Endothelial cell of umbilical vein (primary cell): Measurements from ENCODE around the gene BCL7A. TPM values are rescaled to one million over a fixed set of nuclear protein-coding genes. Genes with fewer than 3 reads are reported as not detected.

ENCODE experiments used
- BruUV-seq: library from RNA; stranded (reverse); fragments of 400-500 nt; replicated peaks from 2 replicates; lab custom pipeline; 2021; lab: Mats Ljungman, UMichigan
- CTCF ChIA-PET: fragments of 300-600, 350-600 bp; sonication (Branson Sonifier 250); formaldehyde crosslinking; loops from one replicate; lab custom pipeline; 2021; ENCODE audit warnings: antibody characterized with exemption, inconsistent platforms; lab: Charles Lee
- POLR2A ChIA-PET: fragments of 300-600, 350-600 bp; sonication (Branson Sonifier 250); formaldehyde crosslinking; loops from one replicate; lab custom pipeline; 2021; ENCODE audit warnings: antibody characterized with exemption, inconsistent platforms; lab: Charles Lee
- DNase-seq: peaks from one replicate; pipeline ENCODE4 v3.0.0-alpha.2; 2011; ENCODE audit warnings: low read depth, low spot score
- FAIRE-seq: peaks from 2 replicates; lab custom pipeline; 2011; peaks lifted over from hg19 to GRCh38; lab: Jason Lieb, UNC
- H2AFZ ChIP-seq: 2 replicates; pipeline ENCODE4 v1.6.0; 2012; ENCODE audit warnings: low read depth, low read length, control low read depth, inconsistent platforms
- H3K27ac ChIP-seq: 2 replicates; pipeline ENCODE4 v1.5.1; 2011; ENCODE audit warnings: low read depth, mild to moderate bottlenecking, control low read depth, low read length, moderate library complexity; ENCODE audit not compliant: insufficient read depth
- H3K27me3 ChIP-seq, 2 experiments: 2 replicates each; pipeline versions ENCODE4 v1.6.0 to v1.6.1; 2011; ENCODE audit warnings: low read length in 2 of 2, mixed read lengths in 1 of 2; ENCODE audit not compliant: control insufficient read depth in 2 of 2, insufficient read depth in 2 of 2
- H3K36me3 ChIP-seq, 2 experiments: 2 replicates in 1 of 2; 3 replicates in 1 of 2; pipeline ENCODE4 v1.5.1; 2011; ENCODE audit warnings: low read length in 2 of 2, mild to moderate bottlenecking in 1 of 2, moderate library complexity in 1 of 2; ENCODE audit not compliant: control insufficient read depth in 2 of 2, insufficient read depth in 2 of 2; ENCODE audit errors: extremely low read depth in 1 of 2
- H3K4me1 ChIP-seq: 3 replicates; pipeline ENCODE4 v1.5.1; 2011; ENCODE audit warnings: mild to moderate bottlenecking, low read length; ENCODE audit not compliant: control insufficient read depth, insufficient read depth; ENCODE audit errors: extremely low read depth
- H3K4me2 ChIP-seq: 2 replicates; pipeline ENCODE4 v1.6.1; 2011; ENCODE audit warnings: low read length, control low read depth, mixed read lengths; ENCODE audit not compliant: insufficient read depth
- H3K4me3 ChIP-seq, 3 experiments: fragments of 200-600 bp in 1 of 3; sonication (generic), shearing (Covaris generic) in 1 of 3; replicated peaks in 1 of 3; 2 replicates each; pipeline ENCODE4 v1.5.1; 2011 to 2016; ENCODE audit warnings: control low read depth in 3 of 3, low read length in 3 of 3, mild to moderate bottlenecking in 2 of 3, inconsistent platforms in 1 of 3, low read depth in 1 of 3, moderate library complexity in 1 of 3; ENCODE audit not compliant: insufficient read depth in 1 of 3
- H3K79me2 ChIP-seq: 2 replicates; pipeline ENCODE4 v1.6.0; 2012; ENCODE audit warnings: low read length, inconsistent platforms; ENCODE audit not compliant: control insufficient read depth, insufficient read depth
- H3K9ac ChIP-seq: replicated peaks from 2 replicates; pipeline ENCODE3; 2011; ENCODE audit warnings: low read length, control low read depth; ENCODE audit not compliant: insufficient read depth; ENCODE audit errors: extremely low read depth
- H3K9me1 ChIP-seq: replicated peaks from 3 replicates; pipeline ENCODE4 v1.6.0; 2011; ENCODE audit warnings: mild to moderate bottlenecking, low read length; ENCODE audit not compliant: control insufficient read depth, insufficient read depth; ENCODE audit errors: extremely low read depth
- H3K9me3 ChIP-seq: replicated peaks from 2 replicates; pipeline ENCODE4 v1.5.1; 2012; ENCODE audit warnings: low read length, inconsistent platforms; ENCODE audit not compliant: control insufficient read depth, insufficient read depth
- H4K20me1 ChIP-seq: replicated peaks from 2 replicates; pipeline ENCODE3; 2011; ENCODE audit warnings: mild to moderate bottlenecking, low read length; ENCODE audit not compliant: control insufficient read depth, insufficient read depth; ENCODE audit errors: extremely low read depth
- EZH2 ChIP-seq: IDR thresholded peaks from 2 replicates; pipeline ENCODE4 v1.6.1; 2012; ENCODE audit warnings: borderline replicate concordance, low read depth, mild to moderate bottlenecking, moderate library complexity, low read length, inconsistent platforms; ENCODE audit not compliant: severe bottlenecking
- FOS ChIP-seq: IDR thresholded peaks from 2 replicates; pipeline ENCODE4 v1.6.1; 2011; ENCODE audit warnings: mild to moderate bottlenecking, low read length, moderate library complexity, borderline replicate concordance; ENCODE audit not compliant: insufficient read depth
- GATA2 ChIP-seq: IDR thresholded peaks from 2 replicates; pipeline ENCODE4 v1.7.0; 2011; ENCODE audit warnings: low read depth, mild to moderate bottlenecking, moderate library complexity, mixed read lengths, low read length; ENCODE audit not compliant: insufficient read length, insufficient read depth
- JUN ChIP-seq: IDR thresholded peaks from 2 replicates; pipeline ENCODE4 v1.6.1; 2011; ENCODE audit warnings: borderline replicate concordance, low read depth; ENCODE audit not compliant: insufficient read length, insufficient read depth
- MAX ChIP-seq: IDR thresholded peaks from 2 replicates; pipeline ENCODE4 v1.6.1; 2011; ENCODE audit not compliant: insufficient read depth, insufficient read length
- MYC ChIP-seq: IDR thresholded peaks from one replicate; pipeline ENCODE4 v1.6.1; 2011; ENCODE audit warnings: mild to moderate bottlenecking, low read depth, low read length
- POLR2A ChIP-seq: IDR thresholded peaks from 2 replicates; pipeline ENCODE4 v1.6.1; 2012; ENCODE audit warnings: low read depth, mild to moderate bottlenecking, control low read depth, low read length
- POLR2AphosphoS5 ChIP-seq: IDR thresholded peaks from 2 replicates; pipeline ENCODE4 v1.6.1; 2012; ENCODE audit warnings: low read depth, mild to moderate bottlenecking, control low read depth, low read length, moderate library complexity; ENCODE audit not compliant: insufficient read depth
- dilution Hi-C: fragments of 300-500 bp; cut with MboI; formaldehyde crosslinking; loops from one replicate; pipeline ENCODE4 v1.15.0; 2019; ENCODE audit warnings: low sequenced_read_pairs; ENCODE audit not compliant: extremely low pct_ligation_motif_present
- intact Hi-C: fragments of 100-400 bp; cut with micrococcal nuclease; formaldehyde crosslinking; loops from one replicate; pipeline ENCODE4 v1.10.0; 2022
- polyA plus RNA-seq, 4 experiments: library from polyadenylated mRNA; depleted of rRNA in 3 of 4; stranded (reverse) in 3 of 4; unstranded in 1 of 4; fragments of >200 nt; gene quantifications; 2 replicates each; pipeline versions ENCODE4 v1.2.1 to v1.2.3, GENCODE V29; 2011 to 2012; ENCODE audit warnings: missing spikeins in 1 of 4
- total RNA-seq: library from RNA; stranded (reverse); gene quantifications from 2 replicates; pipeline ENCODE4 v1.2.3, GENCODE V29; 2021
- TF ChIP-seq, protein P1 (sequence below), 2 donors: IDR thresholded peaks; 1 replicate in 1 of 2; 2 replicates in 1 of 2; pipeline ENCODE4 v1.5.1; 2011; ENCODE audit warnings: low read length in 2 of 2, mild to moderate bottlenecking in 2 of 2, moderate library complexity in 2 of 2, control low read depth in 1 of 2, inconsistent platforms in 1 of 2, low read depth in 1 of 2; ENCODE audit not compliant: insufficient read depth in 1 of 2; ENCODE audit errors: extremely low read depth in 1 of 2

BCL7A gene
- total and polyA plus RNA-seq, 2 donors (not counting 3 experiments of a cell fraction or from before 2014, with no cell fraction given): 9.7 to 11.1 TPM

GRCh38 chr12:122031342-122032216 is 9.9 kb downstream of the BCL7A start:
- no peaks in the 10 kb centered on the region for H3K36me3 ChIP-seq
- intact Hi-C loops (no loop called here), dilution Hi-C loops (no loop called here)
- TF ChIP-seq, protein P1, sequence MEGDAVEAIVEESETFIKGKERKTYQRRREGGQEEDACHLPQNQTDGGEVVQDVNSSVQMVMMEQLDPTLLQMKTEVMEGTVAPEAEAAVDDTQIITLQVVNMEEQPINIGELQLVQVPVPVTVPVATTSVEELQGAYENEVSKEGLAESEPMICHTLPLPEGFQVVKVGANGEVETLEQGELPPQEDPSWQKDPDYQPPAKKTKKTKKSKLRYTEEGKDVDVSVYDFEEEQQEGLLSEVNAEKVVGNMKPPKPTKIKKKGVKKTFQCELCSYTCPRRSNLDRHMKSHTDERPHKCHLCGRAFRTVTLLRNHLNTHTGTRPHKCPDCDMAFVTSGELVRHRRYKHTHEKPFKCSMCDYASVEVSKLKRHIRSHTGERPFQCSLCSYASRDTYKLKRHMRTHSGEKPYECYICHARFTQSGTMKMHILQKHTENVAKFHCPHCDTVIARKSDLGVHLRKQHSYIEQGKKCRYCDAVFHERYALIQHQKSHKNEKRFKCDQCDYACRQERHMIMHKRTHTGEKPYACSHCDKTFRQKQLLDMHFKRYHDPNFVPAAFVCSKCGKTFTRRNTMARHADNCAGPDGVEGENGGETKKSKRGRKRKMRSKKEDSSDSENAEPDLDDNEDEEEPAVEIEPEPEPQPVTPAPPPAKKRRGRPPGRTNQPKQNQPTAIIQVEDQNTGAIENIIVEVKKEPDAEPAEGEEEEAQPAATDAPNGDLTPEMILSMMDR (IDR thresholded peaks at IDR 0.05; ENCODE audit: extremely low read depth in 1 of 2, insufficient read depth in 1 of 2, low read depth in 1 of 2, low read length in 2 of 2): peak; percentile 68 to 90
- no peak for TF ChIP-seq GATA2
- H3K4me1 ChIP-seq: no peaks in the 10 kb centered on the region
- DNase-seq: peak; percentile 45
- H2AFZ ChIP-seq: no peak overlapping the region
- no peaks in the 10 kb centered on the region for H4K20me1 ChIP-seq
- no peak overlapping the region for H3K4me2 ChIP-seq
- POLR2A ChIA-PET: no interaction called here
- H3K27ac ChIP-seq: no peak overlapping the region
- H3K79me2 ChIP-seq: peaks cover 8% of the 10 kb centered on the region
- no peak overlapping the region for H3K4me3 ChIP-seq
- no peaks in the 10 kb centered on the region for H3K27me3 ChIP-seq
- no peak overlapping the region for H3K9ac ChIP-seq
- FAIRE-seq: peak; percentile 83
- no TSS peak for BruUV-seq
- CTCF ChIA-PET: interaction anchor here (0.6 to 1.5 kb wide), 4 partner anchors 16 to 254 kb away, joined by 3 to 4 read pairs (median 4); no protein-coding TSS in a partner anchor
- no peaks in the 10 kb centered on the region for H3K9me3 ChIP-seq
- H3K9me1 ChIP-seq: no peaks in the 10 kb centered on the region

DNA sequence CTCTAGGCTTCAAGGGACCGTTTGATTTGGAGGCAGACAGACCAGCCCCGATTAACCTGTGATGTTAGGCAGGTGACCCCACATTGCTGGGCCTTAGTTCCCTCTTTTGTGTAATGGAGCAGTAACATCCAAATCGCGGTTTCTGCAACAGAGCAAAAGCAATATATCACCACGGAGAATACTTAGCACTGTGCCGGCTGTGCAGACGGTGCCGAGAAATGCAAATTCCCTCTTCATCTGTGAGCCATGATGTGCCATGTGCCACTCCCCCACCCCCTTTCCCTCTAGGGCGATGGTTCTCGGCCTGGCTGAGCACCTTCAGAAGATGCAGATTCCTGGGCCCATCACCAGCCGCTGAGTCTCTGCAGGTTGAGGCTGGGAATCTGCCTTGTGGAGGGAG is 10.9 kb downstream of the BCL7A start:
- dilution Hi-C loops: no loop called here

More for the DNA sequence above, 10.9 kb downstream of the BCL7A start:
- Histone ChIP-seq H3K9me3 (no peaks in the 10 kb centered on the region), H3K4me1 (no peaks in the 10 kb centered on the region), H4K20me1 (no peaks in the 10 kb centered on the region), H2AFZ (no peak overlapping the region), H3K9me1 (no peaks in the 10 kb centered on the region), H3K4me2 (no peak overlapping the region), H3K27me3 (no peaks in the 10 kb centered on the region), H3K4me3 (no peak overlapping the region), H3K27ac (no peak overlapping the region), H3K79me2 (peaks cover 4% of the 10 kb centered on the region), H3K36me3 (no peaks in the 10 kb centered on the region), H3K9ac (no peak overlapping the region)
- DNase-seq (no peak), FAIRE-seq (no peak)
- TF ChIP-seq POLR2A: no peak
- TF ChIP-seq MAX: no peak
- no peak for TF ChIP-seq JUN
- TF ChIP-seq GATA2: no peak
- TF ChIP-seq FOS: no peak
- TF ChIP-seq, protein P1 (IDR thresholded peaks at IDR 0.05; ENCODE audit: extremely low read depth in 1 of 2, insufficient read depth in 1 of 2, low read depth in 1 of 2, low read length in 2 of 2): no peak
- TF ChIP-seq POLR2AphosphoS5: no peak
- no peak for TF ChIP-seq MYC
- TF ChIP-seq EZH2: no peak
- CTCF ChIA-PET: interaction anchor here (0.6 to 1.5 kb wide), 3 partner anchors 68 to 255 kb away, joined by 3 to 4 read pairs (median 3); no protein-coding TSS in a partner anchor
- intact Hi-C loops: no loop called here
- BruUV-seq: no TSS peak
- POLR2A ChIA-PET: no interaction called here
